ENCODE measurements around the gene NCOA7.
A peak's percentile ranks its signal among the peaks of the same experiment; 100 is the strongest.

NCOA7 gene

DNA sequence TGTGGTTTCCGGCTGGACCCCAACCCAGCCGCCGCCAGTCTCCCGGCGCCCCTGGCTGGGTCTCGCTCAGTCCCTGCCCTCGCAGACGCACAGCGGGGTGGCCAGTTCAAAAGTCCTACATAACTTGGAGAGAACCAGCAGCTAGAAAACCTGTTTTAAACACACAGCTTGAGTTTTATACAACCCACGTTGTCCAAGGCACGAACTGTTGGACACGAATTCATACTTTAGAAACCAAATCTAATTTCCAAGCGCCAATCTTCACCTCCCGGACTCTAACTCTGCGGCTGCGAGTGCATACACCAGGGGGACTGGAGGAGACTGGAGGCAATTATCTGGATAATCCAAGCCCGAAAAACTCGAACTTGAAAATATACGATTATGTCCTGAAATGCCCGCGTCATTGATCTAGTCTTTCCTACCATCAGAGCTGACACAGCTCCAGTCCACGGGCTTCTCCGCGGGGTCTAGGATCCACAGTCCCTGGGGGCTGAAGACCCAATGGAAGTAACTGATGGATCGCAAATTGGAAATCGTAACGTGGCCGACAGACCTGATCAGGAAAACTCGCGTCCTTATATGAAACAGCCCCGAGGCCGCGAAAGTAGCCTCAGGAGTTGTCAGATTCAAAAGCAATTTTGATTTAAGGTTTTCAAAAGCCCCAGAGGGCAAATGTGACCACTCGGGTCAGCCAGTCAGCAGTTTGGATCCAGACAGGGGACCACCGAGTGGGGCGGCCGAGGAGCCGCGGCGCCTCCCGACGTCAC is 42.2 kb upstream of the NCOA7 start:
- DNase-seq (ENCODE audit: low read depth) = peak; percentile 45
- Histone ChIP-seq H3K36me3 (ENCODE audit: control insufficient read depth, insufficient read depth, low read length, severe bottlenecking) (no peaks in the 10 kb centered on the region), H3K27me3 (replicated peaks; ENCODE audit: control insufficient read depth, insufficient read depth, low read length) (peaks cover 21% of the 10 kb centered on the region)

DNA sequence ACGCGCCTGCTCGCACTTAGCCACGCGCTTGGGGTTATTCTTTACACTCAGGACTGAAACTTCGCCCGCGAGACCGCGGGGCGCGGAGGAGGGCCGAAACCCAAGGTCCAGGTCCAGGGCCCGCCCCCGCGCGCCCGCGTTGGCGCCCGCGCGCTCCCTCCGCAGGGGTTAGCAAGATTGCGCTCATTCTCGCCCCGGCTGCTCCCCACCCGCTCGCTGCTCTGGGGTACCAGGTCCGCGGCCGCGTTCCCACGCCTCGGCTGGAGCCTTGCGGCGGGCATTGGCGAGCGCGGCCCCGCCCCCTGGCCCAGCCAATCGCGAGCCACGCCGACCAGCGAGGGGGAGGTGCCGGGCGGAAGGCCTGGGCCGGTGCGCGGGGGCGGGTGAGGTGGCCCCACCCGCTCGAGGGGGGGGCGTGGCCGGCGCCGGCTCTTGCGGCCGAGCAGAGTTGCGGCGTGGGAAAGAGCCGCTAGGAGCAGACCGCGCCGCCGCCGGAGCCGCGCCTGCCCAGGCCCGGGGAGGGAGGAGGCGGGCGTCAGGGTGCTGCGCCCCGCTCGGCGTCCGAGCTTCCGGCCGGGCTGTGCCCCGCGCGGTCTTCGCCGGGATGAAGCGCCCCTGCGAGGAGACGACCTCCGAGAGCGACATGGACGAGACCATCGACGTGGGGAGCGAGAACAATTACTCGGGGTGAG is 41.4 kb upstream of the NCOA7 start, which contains the start of gene HEY2:
TSS of gene HEY2 (plus strand) at position 460 of the 692 bp plus-strand sequence. CDS start at position 605, 145 bp downstream.
- Histone ChIP-seq H3K36me3 (ENCODE audit: control insufficient read depth, insufficient read depth, low read length, severe bottlenecking) (no peaks in the 10 kb centered on the region), H3K9ac (ENCODE audit: low read length) (peak within 1 kb of the TSS; percentile 76), H3K9me3 (ENCODE audit: control insufficient read depth, low read length) (no peaks in the 10 kb centered on the region), H3K27me3 (replicated peaks; ENCODE audit: control insufficient read depth, insufficient read depth, low read length) (peaks cover 21% of the 10 kb centered on the region), H3K4me3 (ENCODE audit: low read length) (peak within 1 kb of the TSS; percentile 85), H3K4me1 (ENCODE audit: control insufficient read depth, insufficient read depth, low read length) (peaks cover 22% of the 10 kb centered on the region)
- DNase-seq (ENCODE audit: low read depth) = peak; percentile 95

More for the DNA sequence above, 42.2 kb upstream of the NCOA7 start:
- Histone ChIP-seq H3K4me3 (ENCODE audit: low read length) (peak overlapping the region; percentile 85), H3K9ac (ENCODE audit: low read length) (peak overlapping the region; percentile 72), H3K9me3 (ENCODE audit: control insufficient read depth, low read length) (no peaks in the 10 kb centered on the region), H3K4me1 (ENCODE audit: control insufficient read depth, insufficient read depth, low read length) (peaks cover 22% of the 10 kb centered on the region)

- H3K27me3 ChIP-seq (replicated peaks; ENCODE audit: control insufficient read depth, insufficient read depth, low read length) = peaks cover 19% of the 10 kb centered on the region
- no peak for DNase-seq (ENCODE audit: low read depth)
These were observed 40.7 kb upstream of the NCOA7 start for GRCh38 chr6:125749865-125750691.

DNA sequence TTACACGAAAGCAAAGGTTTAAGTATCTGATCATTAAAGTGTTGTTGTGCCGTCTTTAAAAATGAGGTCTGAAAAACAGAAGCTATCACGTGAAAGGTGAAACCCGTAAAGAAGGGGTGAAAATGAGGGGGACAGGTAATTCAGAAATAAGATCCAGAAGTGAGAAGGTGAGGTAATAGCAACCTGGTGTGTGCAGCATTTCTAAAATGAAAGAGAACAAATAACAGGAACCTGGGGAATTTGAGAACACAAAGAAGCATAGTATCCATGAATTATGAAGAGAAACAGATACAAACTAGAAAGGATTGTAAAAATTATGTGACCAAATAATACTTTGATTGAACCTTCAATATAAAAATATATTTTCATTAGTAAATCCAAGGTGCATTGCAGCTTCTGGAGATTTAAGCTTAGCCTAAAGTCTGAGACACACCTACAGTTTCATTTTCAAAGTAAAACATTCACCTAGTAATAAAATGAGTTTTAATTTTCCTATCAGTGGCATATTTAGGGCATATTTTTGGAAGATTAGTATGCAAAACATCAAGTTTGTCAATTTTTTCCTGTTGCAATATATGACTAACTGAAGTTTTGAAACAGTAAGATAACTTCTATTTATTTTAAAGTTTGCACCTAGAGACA is 39.9 kb upstream of the NCOA7 start:
- Histone ChIP-seq H3K9ac (ENCODE audit: low read length) (no peak overlapping the region), H3K4me3 (ENCODE audit: low read length) (no peak overlapping the region), H3K9me3 (ENCODE audit: control insufficient read depth, low read length) (no peaks in the 10 kb centered on the region), H3K4me1 (ENCODE audit: control insufficient read depth, insufficient read depth, low read length) (peaks cover 22% of the 10 kb centered on the region), H3K36me3 (ENCODE audit: control insufficient read depth, insufficient read depth, low read length, severe bottlenecking) (no peaks in the 10 kb centered on the region), H3K27me3 (replicated peaks; ENCODE audit: control insufficient read depth, insufficient read depth, low read length) (peaks cover 15% of the 10 kb centered on the region)
- DNase-seq (ENCODE audit: low read depth) = no peak

More at GRCh38 chr6:125749865-125750691, 40.7 kb upstream of the NCOA7 start:
- H3K4me3 ChIP-seq (ENCODE audit: low read length) = peak overlapping the region; percentile 85
- no peaks in the 10 kb centered on the region for H3K36me3 ChIP-seq (ENCODE audit: control insufficient read depth, insufficient read depth, low read length, severe bottlenecking)
- H3K9ac ChIP-seq (ENCODE audit: low read length) = peak overlapping the region; percentile 76
- peaks cover 22% of the 10 kb centered on the region for H3K4me1 ChIP-seq (ENCODE audit: control insufficient read depth, insufficient read depth, low read length)
- H3K9me3 ChIP-seq (ENCODE audit: control insufficient read depth, low read length) = no peaks in the 10 kb centered on the region

DNA sequence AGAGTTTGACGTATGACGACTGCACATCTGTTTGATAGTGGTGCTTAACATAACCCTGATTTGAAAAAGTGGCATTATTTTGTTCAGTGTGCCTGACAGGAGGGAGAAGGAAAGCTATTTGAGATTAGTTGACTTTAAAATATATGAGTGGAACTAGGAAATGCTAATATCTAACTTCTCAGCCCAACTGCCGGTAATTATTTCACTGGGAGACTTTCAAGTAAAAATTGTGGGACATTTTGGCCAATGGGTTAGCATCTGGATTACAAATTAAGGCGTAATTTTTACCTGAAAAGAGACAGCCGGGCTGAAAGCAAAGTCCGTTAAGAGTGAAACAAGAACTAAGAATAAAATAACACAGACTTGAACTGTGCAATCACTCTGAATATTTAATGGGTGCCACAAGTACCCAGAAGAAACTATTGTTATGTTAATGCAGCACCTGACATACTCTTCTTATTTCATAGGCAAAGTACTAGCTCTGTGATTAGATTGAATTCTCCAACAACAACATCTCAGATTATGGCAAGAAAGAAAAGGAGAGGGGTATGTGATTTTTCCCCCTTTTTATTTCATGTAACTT is 39.3 kb upstream of the NCOA7 start:
- no peak for DNase-seq (ENCODE audit: low read depth)
- Histone ChIP-seq H3K4me3 (ENCODE audit: low read length) (no peak overlapping the region), H3K9ac (ENCODE audit: low read length) (no peak overlapping the region), H3K4me1 (ENCODE audit: control insufficient read depth, insufficient read depth, low read length) (peaks cover 22% of the 10 kb centered on the region), H3K36me3 (ENCODE audit: control insufficient read depth, insufficient read depth, low read length, severe bottlenecking) (no peaks in the 10 kb centered on the region), H3K9me3 (ENCODE audit: control insufficient read depth, low read length) (no peaks in the 10 kb centered on the region), H3K27me3 (replicated peaks; ENCODE audit: control insufficient read depth, insufficient read depth, low read length) (peaks cover 14% of the 10 kb centered on the region)

- no peak overlapping the region for H3K9ac ChIP-seq (ENCODE audit: low read length)
- no peak for DNase-seq (ENCODE audit: low read depth)
- H3K4me3 ChIP-seq (ENCODE audit: low read length) = no peak overlapping the region
- H3K36me3 ChIP-seq (ENCODE audit: control insufficient read depth, insufficient read depth, low read length, severe bottlenecking) = no peaks in the 10 kb centered on the region
- peaks cover 10% of the 10 kb centered on the region for H3K4me1 ChIP-seq (ENCODE audit: control insufficient read depth, insufficient read depth, low read length)
- H3K9me3 ChIP-seq (ENCODE audit: control insufficient read depth, low read length) = no peaks in the 10 kb centered on the region
- H3K27me3 ChIP-seq (replicated peaks; ENCODE audit: control insufficient read depth, insufficient read depth, low read length) = peaks cover 10% of the 10 kb centered on the region
These were observed 38.0 kb upstream of the NCOA7 start for GRCh38 chr6:125752773-125753172.

GRCh38 chr6:125753218-125753936 is 37.4 kb upstream of the NCOA7 start:
- peaks cover 10% of the 10 kb centered on the region for H3K4me1 ChIP-seq (ENCODE audit: control insufficient read depth, insufficient read depth, low read length)
- DNase-seq (ENCODE audit: low read depth) = peak; percentile 66
- H3K9me3 ChIP-seq (ENCODE audit: control insufficient read depth, low read length) = no peaks in the 10 kb centered on the region
- H3K27me3 ChIP-seq (replicated peaks; ENCODE audit: control insufficient read depth, insufficient read depth, low read length) = peaks cover 10% of the 10 kb centered on the region
- H3K36me3 ChIP-seq (ENCODE audit: control insufficient read depth, insufficient read depth, low read length, severe bottlenecking) = no peaks in the 10 kb centered on the region
- H3K9ac ChIP-seq (ENCODE audit: low read length) = no peak overlapping the region
- H3K4me3 ChIP-seq (ENCODE audit: low read length) = no peak overlapping the region

- no peak for DNase-seq (ENCODE audit: low read depth)
- H3K9me3 ChIP-seq (ENCODE audit: control insufficient read depth, low read length) = no peaks in the 10 kb centered on the region
- H3K9ac ChIP-seq (ENCODE audit: low read length) = no peak overlapping the region
- peaks cover 5% of the 10 kb centered on the region for H3K4me1 ChIP-seq (ENCODE audit: control insufficient read depth, insufficient read depth, low read length)
- peaks cover 10% of the 10 kb centered on the region for H3K27me3 ChIP-seq (replicated peaks; ENCODE audit: control insufficient read depth, insufficient read depth, low read length)
- H3K4me3 ChIP-seq (ENCODE audit: low read length) = no peak overlapping the region
- no peaks in the 10 kb centered on the region for H3K36me3 ChIP-seq (ENCODE audit: control insufficient read depth, insufficient read depth, low read length, severe bottlenecking)
These were observed 36.9 kb upstream of the NCOA7 start for GRCh38 chr6:125753937-125754259.

DNA sequence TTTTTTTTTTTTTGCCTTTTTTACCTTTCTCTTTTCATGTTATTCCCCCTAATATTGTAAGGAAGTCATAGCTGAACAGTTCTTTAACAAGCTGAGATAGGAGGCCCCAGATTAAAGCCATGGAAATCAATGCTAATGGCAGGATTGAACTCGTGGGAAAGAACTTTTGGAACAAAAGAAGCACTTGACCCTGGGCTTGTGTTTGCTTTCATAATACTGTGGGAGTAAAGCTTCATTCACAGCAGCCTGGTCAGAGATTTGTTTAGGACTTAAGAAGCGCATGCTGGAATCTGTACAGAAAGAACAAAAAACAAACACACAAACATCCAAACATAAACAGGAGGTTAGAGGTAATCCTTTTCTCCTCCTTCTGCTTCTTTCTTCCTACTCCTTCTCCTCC is 36.2 kb upstream of the NCOA7 start:
- Histone ChIP-seq H3K9ac (ENCODE audit: low read length) (no peak overlapping the region), H3K4me3 (ENCODE audit: low read length) (no peak overlapping the region), H3K36me3 (ENCODE audit: control insufficient read depth, insufficient read depth, low read length, severe bottlenecking) (no peaks in the 10 kb centered on the region), H3K9me3 (ENCODE audit: control insufficient read depth, low read length) (no peaks in the 10 kb centered on the region), H3K4me1 (ENCODE audit: control insufficient read depth, insufficient read depth, low read length) (peaks cover 4% of the 10 kb centered on the region), H3K27me3 (replicated peaks; ENCODE audit: control insufficient read depth, insufficient read depth, low read length) (peaks cover 10% of the 10 kb centered on the region)
- DNase-seq (ENCODE audit: low read depth) = no peak

DNA sequence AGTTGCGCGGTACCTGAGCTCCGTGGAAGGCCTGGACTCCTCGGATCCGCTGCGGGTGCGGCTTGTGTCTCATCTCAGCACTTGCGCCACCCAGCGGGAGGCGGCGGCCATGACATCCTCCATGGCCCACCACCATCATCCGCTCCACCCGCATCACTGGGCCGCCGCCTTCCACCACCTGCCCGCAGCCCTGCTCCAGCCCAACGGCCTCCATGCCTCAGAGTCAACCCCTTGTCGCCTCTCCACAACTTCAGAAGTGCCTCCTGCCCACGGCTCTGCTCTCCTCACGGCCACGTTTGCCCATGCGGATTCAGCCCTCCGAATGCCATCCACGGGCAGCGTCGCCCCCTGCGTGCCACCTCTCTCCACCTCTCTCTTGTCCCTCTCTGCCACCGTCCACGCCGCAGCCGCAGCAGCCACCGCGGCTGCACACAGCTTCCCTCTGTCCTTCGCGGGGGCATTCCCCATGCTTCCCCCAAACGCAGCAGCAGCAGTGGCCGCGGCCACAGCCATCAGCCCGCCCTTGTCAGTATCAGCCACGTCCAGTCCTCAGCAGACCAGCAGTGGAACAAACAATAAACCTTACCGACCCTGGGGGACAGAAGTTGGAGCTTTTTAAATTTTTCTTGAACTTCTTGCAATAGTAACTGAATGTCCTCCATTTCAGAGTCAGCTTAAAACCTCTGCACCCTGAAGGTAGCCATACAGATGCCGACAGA is 31.4 kb upstream of the NCOA7 start:
- H3K4me1 ChIP-seq (ENCODE audit: control insufficient read depth, insufficient read depth, low read length) = no peaks in the 10 kb centered on the region
- no peaks in the 10 kb centered on the region for H3K36me3 ChIP-seq (ENCODE audit: control insufficient read depth, insufficient read depth, low read length, severe bottlenecking)
- H3K9ac ChIP-seq (ENCODE audit: low read length) = no peak overlapping the region
- H3K27me3 ChIP-seq (replicated peaks; ENCODE audit: control insufficient read depth, insufficient read depth, low read length) = peaks cover 3% of the 10 kb centered on the region
- H3K4me3 ChIP-seq (ENCODE audit: low read length) = no peak overlapping the region
- DNase-seq (ENCODE audit: low read depth) = no peak
- no peaks in the 10 kb centered on the region for H3K9me3 ChIP-seq (ENCODE audit: control insufficient read depth, low read length)

All from adipocyte (in vitro differentiated cells).